Prostate gland (tissue), 2 donors: ENCODE data around the gene TAF5.

Source experiments
- POLR2A ChIP-seq: fragments of 450-650 bp; IDR thresholded peaks from one replicate; pipeline ENCODE4 v1.6.1; 2016; ENCODE audit warnings: antibody characterized with exemption, mild to moderate bottlenecking
- TF ChIP-seq, protein P1 (sequence below), 4 experiments: fragments of 200-600 bp in 2 of 4; fragments of 450-650 bp in 2 of 4; sonication (generic) in 2 of 4; IDR thresholded peaks; 1 replicate in 3 of 4; 2 replicates in 1 of 4; pipeline ENCODE4 v1.5.1; 2016 to 2019; ENCODE audit warnings: antibody characterized with exemption in 4 of 4, mild to moderate bottlenecking in 2 of 4, moderate library complexity in 2 of 4

DNA sequence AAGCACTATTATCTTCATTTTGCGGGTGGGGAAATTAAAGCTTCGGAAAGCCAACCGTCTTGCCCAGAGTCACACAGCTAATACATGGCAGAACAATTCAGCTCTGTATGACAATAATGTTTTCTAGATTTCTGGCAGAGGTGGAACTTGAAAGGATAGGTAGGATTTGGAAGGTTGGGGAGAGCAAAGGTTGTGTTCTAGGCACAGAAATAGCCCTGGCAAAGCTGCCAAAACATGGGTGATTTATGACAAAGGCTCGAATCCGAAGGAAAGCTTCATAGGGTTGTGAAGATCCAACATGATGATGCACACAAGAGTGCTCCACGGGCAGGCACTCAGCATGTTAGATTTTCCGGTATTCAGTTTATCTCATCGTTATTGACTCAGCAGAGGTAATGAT, 47.8 kb downstream of the TAF5 start:
- TF ChIP-seq, protein P1, sequence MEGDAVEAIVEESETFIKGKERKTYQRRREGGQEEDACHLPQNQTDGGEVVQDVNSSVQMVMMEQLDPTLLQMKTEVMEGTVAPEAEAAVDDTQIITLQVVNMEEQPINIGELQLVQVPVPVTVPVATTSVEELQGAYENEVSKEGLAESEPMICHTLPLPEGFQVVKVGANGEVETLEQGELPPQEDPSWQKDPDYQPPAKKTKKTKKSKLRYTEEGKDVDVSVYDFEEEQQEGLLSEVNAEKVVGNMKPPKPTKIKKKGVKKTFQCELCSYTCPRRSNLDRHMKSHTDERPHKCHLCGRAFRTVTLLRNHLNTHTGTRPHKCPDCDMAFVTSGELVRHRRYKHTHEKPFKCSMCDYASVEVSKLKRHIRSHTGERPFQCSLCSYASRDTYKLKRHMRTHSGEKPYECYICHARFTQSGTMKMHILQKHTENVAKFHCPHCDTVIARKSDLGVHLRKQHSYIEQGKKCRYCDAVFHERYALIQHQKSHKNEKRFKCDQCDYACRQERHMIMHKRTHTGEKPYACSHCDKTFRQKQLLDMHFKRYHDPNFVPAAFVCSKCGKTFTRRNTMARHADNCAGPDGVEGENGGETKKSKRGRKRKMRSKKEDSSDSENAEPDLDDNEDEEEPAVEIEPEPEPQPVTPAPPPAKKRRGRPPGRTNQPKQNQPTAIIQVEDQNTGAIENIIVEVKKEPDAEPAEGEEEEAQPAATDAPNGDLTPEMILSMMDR (IDR thresholded peaks at IDR 0.05) = no peak
- TF ChIP-seq POLR2A = no peak
